ENCODE results near the gene BCKDHA.
"Not testable (repeated sequence)": the region's sequence is repeated elsewhere in the genome, so short reads cannot be mapped to it uniquely, and the experiment has no call there.

Gene BCKDHA

DNA sequence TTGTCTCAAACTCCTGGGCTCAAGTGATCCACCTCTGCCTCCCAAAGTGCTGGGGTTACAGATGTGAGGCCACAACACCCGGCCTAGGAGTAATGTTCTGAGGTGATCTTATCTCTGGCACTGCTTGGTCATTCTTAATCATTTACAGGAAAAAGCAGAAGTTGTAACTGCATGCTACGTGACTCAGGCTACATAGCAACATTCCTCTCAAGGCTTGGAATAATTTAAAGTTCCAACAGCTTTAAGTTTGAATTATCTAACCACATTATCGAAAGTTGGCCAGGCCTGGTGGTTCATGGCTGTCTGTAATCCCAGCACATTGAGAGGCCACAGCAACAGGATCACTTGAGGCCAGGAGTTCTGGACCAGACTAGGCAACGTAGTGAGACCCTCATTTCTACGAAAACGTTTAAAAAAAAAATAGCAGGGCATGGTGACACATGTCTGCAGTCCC, 29.7 kb upstream of the BCKDHA start:
- no peak for DNase-seq

- DNase-seq = no peak
Measured at GRCh38 chr19:41369769-41370168, 27.8 kb upstream of the BCKDHA start.

DNA sequence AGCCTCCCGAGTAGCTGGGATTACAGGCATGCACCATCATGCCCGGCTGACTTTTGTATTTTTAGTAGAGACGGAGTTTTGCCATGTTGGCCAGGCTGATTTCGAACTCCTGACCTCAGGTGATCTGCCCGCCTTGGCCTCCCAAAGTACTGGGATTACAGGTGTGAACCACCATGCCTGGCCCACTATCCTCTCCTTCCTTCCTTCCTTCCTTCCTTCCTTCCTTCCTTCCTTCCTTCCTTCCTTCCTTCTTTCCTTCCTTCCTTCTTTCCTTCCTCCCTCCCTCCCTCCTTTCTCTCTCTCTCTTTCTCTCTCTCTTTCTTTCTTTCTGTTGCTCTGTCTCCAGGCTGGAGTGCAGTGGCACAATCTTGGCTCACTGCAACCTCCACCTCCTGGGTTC, 26.5 kb upstream of the BCKDHA start:
- DNase-seq = not testable (repeated sequence)

DNA sequence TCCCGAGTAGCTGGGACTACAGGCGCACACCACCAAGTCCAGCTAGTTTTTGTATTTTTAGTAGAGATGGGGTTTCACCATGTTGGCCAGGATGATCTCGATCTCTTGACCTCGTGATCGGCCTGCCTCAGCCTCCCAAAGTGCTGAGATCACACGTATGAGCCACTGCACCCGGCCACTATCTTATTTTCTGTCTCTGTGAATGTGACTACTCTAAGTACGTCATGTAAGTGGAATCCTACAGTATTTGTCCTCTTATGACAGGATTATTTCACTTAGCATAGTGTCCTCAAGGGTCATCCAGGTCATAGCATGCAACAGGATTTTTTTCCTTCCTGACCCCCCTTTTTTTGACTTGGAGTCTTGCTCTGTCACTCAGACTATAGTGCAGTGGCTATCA, 26.1 kb upstream of the BCKDHA start:
- no peak for DNase-seq

- DNase-seq = no peak
Measured at GRCh38 chr19:41372501-41372900, 25.1 kb upstream of the BCKDHA start.

DNA sequence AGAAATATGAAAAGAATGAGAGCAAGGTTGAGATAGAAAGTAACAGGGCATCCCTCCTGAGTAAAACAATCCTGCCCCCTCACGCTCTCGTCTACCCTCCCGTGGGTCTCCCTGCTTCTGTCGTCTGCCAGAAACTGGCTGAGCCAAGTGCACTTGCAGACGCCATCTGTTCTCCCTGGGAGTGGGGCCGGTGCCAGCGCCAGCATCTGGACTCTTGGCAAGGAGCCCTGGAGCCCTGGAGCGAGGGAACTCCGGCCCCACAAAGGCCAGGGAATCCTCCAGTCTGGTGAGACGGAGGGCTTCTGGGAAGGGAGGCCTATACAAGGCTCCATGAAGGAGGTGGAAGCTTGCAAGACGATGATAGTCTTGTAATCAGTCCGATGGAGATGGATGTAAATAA, 23.6 kb upstream of the BCKDHA start:
- DNase-seq = peak; percentile 89

GRCh38 chr19:41376241-41376997, 21.2 kb upstream of the BCKDHA start, which contains the start of gene TMEM91:
TSS of gene TMEM91 (plus strand) at chr19:41376533. CDS start at chr19:41378310, 1,777 bp downstream.
- DNase-seq = peak; percentile 46

DNA sequence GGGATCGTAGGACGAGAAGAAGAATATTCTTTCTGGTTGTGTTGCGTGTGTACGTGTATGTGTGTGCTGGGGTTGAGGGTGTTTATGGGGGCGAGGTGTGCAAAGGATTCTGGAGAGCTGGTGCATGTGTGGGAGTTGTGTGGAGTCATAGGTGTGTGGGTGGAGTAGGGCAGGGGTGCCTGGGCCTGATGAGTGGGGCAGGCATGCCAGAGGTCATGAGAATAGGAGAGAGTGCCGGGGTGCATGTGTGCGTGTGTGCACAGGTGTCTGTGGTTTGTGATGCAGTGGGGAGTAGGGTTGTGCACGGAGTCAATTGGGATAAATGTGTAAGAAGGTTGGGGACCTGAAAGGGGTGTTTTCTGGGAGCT, 20.6 kb upstream of the BCKDHA start:
- DNase-seq = no peak

- DNase-seq = peak; percentile 50
Measured at GRCh38 chr19:41377977-41378709, 19.5 kb upstream of the BCKDHA start.

DNA sequence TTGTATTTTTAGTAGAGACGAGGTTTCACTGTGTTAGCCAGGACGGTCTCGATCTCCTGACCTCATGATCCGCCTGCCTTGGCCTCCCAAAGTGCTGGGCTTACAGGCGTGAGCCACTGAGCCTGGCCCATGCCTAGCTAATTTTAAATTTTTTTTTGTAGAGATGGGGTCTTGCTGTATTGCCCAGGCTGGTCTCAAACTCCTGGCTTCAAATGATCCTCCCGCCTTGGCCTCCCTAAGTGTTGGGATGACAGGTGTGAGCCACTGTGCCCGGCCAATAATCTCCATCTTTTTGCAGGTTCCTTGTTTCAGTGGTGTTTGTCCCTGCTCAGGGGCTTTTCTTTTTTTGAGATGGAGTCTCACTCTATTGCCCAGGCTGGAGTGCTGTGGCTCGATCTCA, 16.1 kb upstream of the BCKDHA start:
- DNase-seq = not testable (repeated sequence)

DNA sequence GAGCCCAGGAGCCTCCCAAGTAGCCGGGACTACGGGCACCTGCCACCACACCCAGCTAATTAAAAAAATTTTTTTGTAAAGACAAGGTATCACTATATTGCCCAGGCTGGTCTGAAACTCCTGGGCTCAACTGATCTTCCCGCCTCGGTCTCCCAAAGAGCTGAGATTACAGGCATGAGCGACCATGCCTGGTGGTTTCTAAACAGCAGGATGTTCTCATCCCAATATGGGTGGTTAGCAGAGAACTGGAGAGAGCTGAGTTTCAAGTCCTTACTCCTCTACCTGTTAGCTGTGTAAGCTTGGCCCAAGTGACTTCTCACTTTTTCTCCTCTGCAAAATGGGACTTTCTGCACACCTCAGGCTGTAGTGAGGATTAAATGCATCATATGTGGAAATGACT, 13.3 kb upstream of the BCKDHA start:
- no peak for DNase-seq

GRCh38 chr19:41386442-41386841, 11.2 kb upstream of the BCKDHA start:
- DNase-seq = no peak

- no peak for DNase-seq
Measured at GRCh38 chr19:41391618-41392017, 6.0 kb upstream of the BCKDHA start.

DNA sequence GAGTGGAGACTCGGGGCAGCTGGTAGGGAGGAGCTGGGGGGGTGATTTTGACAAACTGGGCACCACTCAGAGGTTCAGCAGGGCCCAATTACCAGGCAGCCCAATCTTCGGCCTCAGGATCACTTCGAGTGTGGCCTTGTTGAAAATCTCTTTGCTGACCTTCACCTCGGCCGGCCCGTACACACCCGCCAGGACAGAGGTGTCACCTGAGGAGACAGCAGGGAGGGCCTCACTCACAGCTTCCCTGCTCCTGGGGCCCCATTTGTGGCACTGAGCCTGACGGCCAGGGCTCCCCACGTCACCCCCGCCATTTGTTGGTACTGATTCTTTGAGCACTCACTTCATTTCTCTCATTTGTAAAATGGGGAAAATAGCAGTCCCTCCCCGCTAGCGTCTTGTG, 4.8 kb upstream of the BCKDHA start:
- DNase-seq = no peak

- no peak for DNase-seq
Measured at GRCh38 chr19:41395355-41395754, 2.3 kb upstream of the BCKDHA start.

- no peak for DNase-seq
Measured at GRCh38 chr19:41398050-41398418, 416 bp downstream of the BCKDHA start.

DNA sequence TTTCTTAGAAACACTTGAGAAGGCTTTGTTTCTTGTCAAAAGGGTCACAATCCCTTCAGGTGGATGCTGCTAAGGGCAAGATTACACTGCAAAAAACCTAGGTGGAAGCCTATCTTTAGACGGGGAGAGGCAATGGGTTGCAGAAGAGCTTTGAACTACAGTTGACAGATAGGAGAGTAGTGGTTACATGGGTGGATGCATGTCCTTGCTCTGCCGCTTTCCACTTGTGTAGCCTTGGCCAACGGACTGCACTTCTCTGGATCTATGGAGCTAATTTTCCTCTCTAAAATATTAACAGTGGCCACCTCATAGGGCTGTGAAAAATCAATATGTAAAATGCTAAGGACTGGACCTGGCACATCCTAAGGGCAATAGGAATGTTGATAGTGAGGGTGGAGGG, 980 bp downstream of the BCKDHA start:
- DNase-seq = no peak

DNA sequence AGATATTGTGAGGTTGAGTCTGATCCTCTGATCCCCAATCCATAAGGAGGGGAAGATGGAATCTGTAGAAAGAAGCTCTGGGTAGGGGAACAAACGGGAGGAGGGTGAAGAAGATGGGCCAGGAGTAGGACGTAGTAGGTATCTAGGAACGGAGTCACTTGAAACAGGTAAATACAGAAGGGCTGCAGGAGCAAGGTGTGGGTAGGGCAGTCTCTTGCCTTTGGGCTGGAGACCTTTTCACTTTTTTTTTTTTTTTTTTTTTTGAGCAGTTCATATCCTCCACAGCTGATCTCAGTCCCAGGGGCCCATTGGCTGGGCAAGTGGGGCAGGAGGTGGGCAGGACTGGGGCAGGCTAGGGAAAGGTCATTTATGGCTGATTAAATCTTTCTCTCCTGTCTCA, 1.5 kb downstream of the BCKDHA start:
- no peak for DNase-seq

GRCh38 chr19:41399525-41399924, 1.9 kb downstream of the BCKDHA start:
- DNase-seq = no peak

GRCh38 chr19:41401483-41401882, 3.9 kb downstream of the BCKDHA start:
- DNase-seq = no peak

- DNase-seq = no peak
Measured at GRCh38 chr19:41402010-41402409, 4.4 kb downstream of the BCKDHA start.

- no peak for DNase-seq
Measured at GRCh38 chr19:41403181-41403970, 5.8 kb downstream of the BCKDHA start.

- no peak for DNase-seq
Measured at GRCh38 chr19:41405776-41406175, 8.2 kb downstream of the BCKDHA start.

- no peak for DNase-seq
Measured at GRCh38 chr19:41407271-41407670, 9.7 kb downstream of the BCKDHA start.

Data from right hindlimb (tissue), 1 donor.